HG02798 (cell line): ENCODE results near the gene HOOK1.
A peak's percentile ranks its signal among the peaks of the same experiment; 100 is the strongest.
"Not testable (repeated sequence)": the region's sequence is repeated elsewhere in the genome, so short reads cannot be mapped to it uniquely, and the experiment has no call there.

Experiments used
- ATAC-seq: cut with Tn5 transposase; IDR thresholded peaks from one replicate; pipeline ENCODE4 v1.9.1; 2021; ENCODE audit warnings: mild to moderate bottlenecking; ENCODE audit not compliant: unreplicated experiment, poor library complexity

Gene HOOK1

GRCh38 chr1:59819566-59820438 is 5.1 kb downstream of the HOOK1 start:
- ATAC-seq: peak; percentile 47

GRCh38 chr1:59827055-59827643 is 12.4 kb downstream of the HOOK1 start:
- ATAC-seq: no peak

- no peak for ATAC-seq
Measured at GRCh38 chr1:59828160-59828559, 13.4 kb downstream of the HOOK1 start.

- ATAC-seq: no peak
Measured at GRCh38 chr1:59831529-59831928, 16.8 kb downstream of the HOOK1 start.

- no peak for ATAC-seq
Measured at GRCh38 chr1:59833022-59833421, 18.3 kb downstream of the HOOK1 start.

- no peak for ATAC-seq
Measured at GRCh38 chr1:59833991-59834390, 19.2 kb downstream of the HOOK1 start.

GRCh38 chr1:59837857-59838256 is 23.1 kb downstream of the HOOK1 start:
- ATAC-seq: not testable (repeated sequence)

- ATAC-seq: no peak
Measured at GRCh38 chr1:59845091-59845490, 30.3 kb downstream of the HOOK1 start.

GRCh38 chr1:59846209-59846894 is 31.6 kb downstream of the HOOK1 start:
- no peak for ATAC-seq

GRCh38 chr1:59846895-59847282 is 32.1 kb downstream of the HOOK1 start:
- no peak for ATAC-seq

GRCh38 chr1:59852117-59852516 is 37.4 kb downstream of the HOOK1 start:
- ATAC-seq: no peak

GRCh38 chr1:59855297-59855696 is 40.5 kb downstream of the HOOK1 start:
- not testable (repeated sequence) for ATAC-seq

- no peak for ATAC-seq
Measured at GRCh38 chr1:59856725-59857338, 42.1 kb downstream of the HOOK1 start.

GRCh38 chr1:59857679-59858354 is 43.1 kb downstream of the HOOK1 start:
- no peak for ATAC-seq

GRCh38 chr1:59866462-59866861 is 51.7 kb downstream of the HOOK1 start:
- no peak for ATAC-seq

- ATAC-seq: no peak
Measured at GRCh38 chr1:59871746-59872145, 57.0 kb downstream of the HOOK1 start.

GRCh38 chr1:59877108-59877682 is 62.4 kb downstream of the HOOK1 start:
- ATAC-seq: no peak

GRCh38 chr1:59878370-59878769 is 63.6 kb downstream of the HOOK1 start:
- no peak for ATAC-seq

GRCh38 chr1:59879574-59879973 is 64.8 kb downstream of the HOOK1 start:
- peak; percentile 48 for ATAC-seq

- ATAC-seq: no peak
Measured at GRCh38 chr1:59879996-59880505, 65.3 kb downstream of the HOOK1 start.
